Coronary artery (tissue), 2 donors: ENCODE data around the gene RUBCNL.

Experiments
- DNase-seq: peaks from one replicate; pipeline ENCODE4 v3.0.0-alpha.2; 2017; ENCODE audit warnings: low spot score
- H3K27ac ChIP-seq, 2 donors: fragments of 200-600 bp; sonication (generic); one replicate each; pipeline ENCODE4 v1.5.1; 2016 to 2019
- H3K4me3 ChIP-seq: fragments of 200-600 bp; sonication (generic); 2 replicates; pipeline ENCODE4 v1.5.1; 2016; ENCODE audit warnings: mild to moderate bottlenecking, moderate library complexity
- CTCF ChIP-seq: fragments of 200-600 bp; sonication (generic); IDR thresholded peaks from one replicate; pipeline ENCODE4 v1.5.1; 2019; ENCODE audit warnings: antibody characterized with exemption

The RUBCNL gene

GRCh38 chr13:46310066-46310465 lies 77.0 kb downstream of the RUBCNL start:
- Histone ChIP-seq H3K4me3 (no peak overlapping the region), H3K27ac (no peak overlapping the region)
- DNase-seq = no peak
- no peak for TF ChIP-seq CTCF

- no peak overlapping the region for H3K4me3 ChIP-seq
- DNase-seq = no peak
- no peak overlapping the region for H3K27ac ChIP-seq
- TF ChIP-seq CTCF = no peak
These were observed 79.5 kb downstream of the RUBCNL start for GRCh38 chr13:46307554-46307953.

- Histone ChIP-seq H3K4me3 (no peak overlapping the region), H3K27ac (no peak overlapping the region)
- no peak for DNase-seq
- no peak for TF ChIP-seq CTCF
These were observed 82.5 kb downstream of the RUBCNL start for GRCh38 chr13:46304546-46304945.

GRCh38 chr13:46303742-46304385 lies 83.2 kb downstream of the RUBCNL start:
- no peak overlapping the region for H3K4me3 ChIP-seq
- no peak for DNase-seq
- no peak for TF ChIP-seq CTCF
- no peak overlapping the region for H3K27ac ChIP-seq

GRCh38 chr13:46297361-46297811 lies 89.7 kb downstream of the RUBCNL start:
- Histone ChIP-seq H3K27ac (peak overlapping the region in 1 of 2 donors; percentile 67), H3K4me3 (no peak overlapping the region)
- no peak for DNase-seq
- no peak for TF ChIP-seq CTCF

- Histone ChIP-seq H3K4me3 (no peak overlapping the region), H3K27ac (peak overlapping the region in 1 of 2 donors; percentile 67)
- no peak for TF ChIP-seq CTCF
- DNase-seq = no peak
These were observed 90.1 kb downstream of the RUBCNL start for GRCh38 chr13:46296921-46297320.

- DNase-seq = no peak
- no peak for TF ChIP-seq CTCF
- H3K27ac ChIP-seq = peak overlapping the region in 1 of 2 donors; percentile 67
- no peak overlapping the region for H3K4me3 ChIP-seq
These were observed 90.8 kb downstream of the RUBCNL start for GRCh38 chr13:46296115-46296822.
